AG04449 (cell line): Measurements from ENCODE around the gene DVL1.

Experiments used
- CTCF ChIA-PET: fragments of 350-600 bp; formaldehyde crosslinking; extraction: SDS; loops from one replicate; lab custom pipeline; 2021; ENCODE audit warnings: antibody characterized with exemption; lab: Yijun Ruan, JAX
- POLR2A ChIA-PET: fragments of 400-600, 350-600 bp; formaldehyde crosslinking; extraction: SDS; loops from one replicate; lab custom pipeline; 2020; ENCODE audit warnings: antibody characterized with exemption, inconsistent platforms; lab: Yijun Ruan, JAX
- DNase-seq: peaks from one replicate; pipeline ENCODE4 v3.0.0-alpha.2; 2010; ENCODE audit warnings: low read depth, low spot score
- H3K4me3 ChIP-seq: 2 replicates; pipeline ENCODE4 v1.5.1; 2011; ENCODE audit warnings: low read depth, mild to moderate bottlenecking, control low read depth, low read length
- CTCF ChIP-seq: IDR thresholded peaks from one replicate; pipeline ENCODE4 v1.5.1; 2011; ENCODE audit warnings: mild to moderate bottlenecking, moderate library complexity, low read length, control low read depth, inconsistent platforms; ENCODE audit not compliant: insufficient read depth; ENCODE audit errors: missing control alignments

The DVL1 gene

GRCh38 chr1:1291023-1291528 lies 58.1 kb downstream of the DVL1 start:
- no peak overlapping the region for H3K4me3 ChIP-seq
- ChIA-PET POLR2A (interaction anchor here (0.8 to 1.9 kb wide), 2 partner anchors 14 to 66 kb away, joined by 3 to 4 read pairs; no protein-coding TSS in a partner anchor), CTCF (interaction anchor here (0.9 to 3.2 kb wide), 14 partner anchors 9 to 308 kb away, joined by 3 to 60 read pairs (median 6); partner anchors contain the start of gene PERM1)
- TF ChIP-seq CTCF = no peak
- no peak for DNase-seq

DNA sequence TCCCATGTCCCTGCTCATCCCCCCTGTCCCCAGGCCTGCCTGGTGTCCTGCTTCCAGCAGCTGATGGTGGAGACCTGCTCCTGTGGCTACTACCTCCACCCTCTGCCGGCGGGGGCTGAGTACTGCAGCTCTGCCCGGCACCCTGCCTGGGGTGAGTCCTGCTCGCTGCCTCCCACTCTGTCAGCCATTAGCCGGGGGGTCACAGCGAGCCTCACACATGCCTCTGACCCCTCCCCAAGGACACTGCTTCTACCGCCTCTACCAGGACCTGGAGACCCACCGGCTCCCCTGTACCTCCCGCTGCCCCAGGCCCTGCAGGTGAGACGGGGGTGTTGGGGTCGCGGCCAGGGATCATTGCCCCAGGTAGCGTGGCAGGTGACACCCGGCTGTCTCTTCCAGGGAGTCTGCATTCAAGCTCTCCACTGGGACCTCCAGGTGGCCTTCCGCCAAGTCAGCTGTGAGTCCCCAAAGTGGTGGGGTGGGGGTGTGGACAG lies 58.9 kb downstream of the DVL1 start:
- no peak for DNase-seq
- ChIA-PET CTCF (interaction anchor here (0.6 to 3.2 kb wide), 13 partner anchors 9 to 308 kb away, joined by 3 to 60 read pairs (median 5); partner anchors contain the start of gene PERM1), POLR2A (interaction anchor here (0.7 to 1.9 kb wide), 3 partner anchors 15 to 168 kb away, joined by 3 to 4 read pairs (median 3); no protein-coding TSS in a partner anchor)
- H3K4me3 ChIP-seq = no peak overlapping the region
- TF ChIP-seq CTCF = peak; percentile 85

DNA sequence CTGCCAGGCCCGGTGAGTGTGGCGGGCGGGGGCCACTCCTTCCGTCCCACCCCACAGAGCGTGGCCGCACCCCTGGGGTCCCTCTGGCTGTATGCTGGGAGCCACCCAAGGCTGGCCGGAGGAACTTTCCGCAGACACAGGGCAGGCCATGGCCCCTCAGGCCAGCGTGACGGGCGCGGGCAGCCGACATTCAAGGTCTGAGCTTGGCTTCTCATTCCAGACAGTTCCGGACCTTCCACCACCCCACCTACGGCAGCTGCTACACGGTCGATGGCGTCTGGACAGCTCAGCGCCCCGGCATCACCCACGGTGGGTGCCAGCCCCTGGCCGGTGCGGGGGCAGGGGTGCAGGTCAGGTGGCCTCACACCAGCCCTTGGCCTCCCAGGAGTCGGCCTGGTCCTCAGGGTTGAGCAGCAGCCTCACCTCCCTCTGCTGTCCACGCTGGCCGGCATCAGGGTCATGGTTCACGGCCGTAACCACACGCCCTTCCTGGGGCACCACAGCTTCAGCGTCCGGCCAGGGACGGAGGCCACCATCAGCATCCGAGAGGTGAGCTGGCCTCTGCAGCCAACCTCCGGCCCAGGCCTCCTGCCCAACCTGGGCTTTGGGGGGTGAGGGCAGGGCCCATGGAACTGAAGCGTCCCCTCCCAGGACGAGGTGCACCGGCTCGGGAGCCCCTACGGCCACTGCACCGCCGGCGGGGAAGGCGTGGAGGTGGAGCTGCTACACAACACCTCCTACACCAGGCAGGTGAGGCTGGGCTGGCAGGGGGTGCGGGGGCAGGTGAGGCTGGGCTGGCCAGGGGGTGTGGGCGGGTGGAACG lies 61.7 kb downstream of the DVL1 start:
- no peak overlapping the region for H3K4me3 ChIP-seq
- TF ChIP-seq CTCF = no peak
- ChIA-PET CTCF (interaction anchor here (0.9 to 1.7 kb wide), 4 partner anchors 10 to 165 kb away, joined by 4 to 10 read pairs (median 6); partner anchors contain the start of gene UBE2J2), POLR2A (no interaction called here)
- no peak for DNase-seq

- no peak for DNase-seq
- TF ChIP-seq CTCF = no peak
- CTCF ChIA-PET = interaction anchor here (0.9 to 1.7 kb wide), 5 partner anchors 10 to 165 kb away, joined by 3 to 10 read pairs (median 4); partner anchors contain the start of gene UBE2J2
- POLR2A ChIA-PET = no interaction called here
- no peak overlapping the region for H3K4me3 ChIP-seq
Measured at GRCh38 chr1:1286313-1287261, 62.6 kb downstream of the DVL1 start.

DNA sequence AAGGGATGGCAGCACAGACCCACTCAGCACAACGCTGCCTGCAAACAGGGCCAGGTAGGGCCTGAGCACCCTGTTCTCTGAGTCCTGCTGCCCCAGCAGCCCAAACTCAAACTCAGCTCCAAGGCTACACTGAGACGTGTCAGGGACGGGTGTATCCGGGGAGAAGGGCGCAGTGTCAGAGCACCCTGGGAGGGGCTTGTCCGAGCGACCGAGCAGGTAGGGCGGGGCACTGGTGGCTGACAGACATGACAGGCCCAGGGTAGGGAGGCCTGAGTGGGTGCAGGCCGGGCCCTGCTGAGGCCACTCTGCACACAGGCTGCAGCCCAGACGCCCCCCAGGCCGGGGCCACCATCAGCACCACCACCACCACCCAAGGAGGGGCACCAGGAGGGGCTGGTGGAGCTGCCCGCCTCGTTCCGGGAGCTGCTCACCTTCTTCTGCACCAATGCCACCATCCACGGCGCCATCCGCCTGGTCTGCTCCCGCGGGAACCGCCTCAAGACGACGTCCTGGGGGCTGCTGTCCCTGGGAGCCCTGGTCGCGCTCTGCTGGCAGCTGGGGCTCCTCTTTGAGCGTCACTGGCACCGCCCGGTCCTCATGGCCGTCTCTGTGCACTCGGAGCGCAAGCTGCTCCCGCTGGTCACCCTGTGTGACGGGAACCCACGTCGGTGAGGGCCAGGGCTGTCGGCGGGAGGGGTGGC lies 63.5 kb downstream of the DVL1 start:
- no peak overlapping the region for H3K4me3 ChIP-seq
- POLR2A ChIA-PET = no interaction called here
- no peak for TF ChIP-seq CTCF
- CTCF ChIA-PET = interaction anchor here (0.7 to 1.1 kb wide), 3 partner anchors 15 to 302 kb away, joined by 3 read pairs; no protein-coding TSS in a partner anchor
- no peak for DNase-seq
